Osteocyte (in vitro differentiated cells): ENCODE measurements around the gene USP13. TPM values are rescaled to one million over a fixed set of nuclear protein-coding genes. Genes with fewer than 3 reads are reported as not detected.
A peak's percentile ranks its signal among the peaks of the same experiment; 100 is the strongest.

Experiments
- DNase-seq: peaks from one replicate; pipeline ENCODE4 v3.0.0; 2021; ENCODE audit warnings: mixed read lengths; ENCODE audit not compliant: unreplicated experiment; ENCODE audit errors: extremely low spot score
- H3K27ac Mint-ChIP-seq: one replicate; pipeline ENCODE4 v1.8.0; 2021; ENCODE audit warnings: mild to moderate bottlenecking, mixed read lengths; ENCODE audit not compliant: unreplicated experiment
- H3K27me3 Mint-ChIP-seq: one replicate; pipeline ENCODE4 v1.8.0; 2021; ENCODE audit warnings: mixed read lengths; ENCODE audit not compliant: unreplicated experiment
- H3K36me3 Mint-ChIP-seq: one replicate; pipeline ENCODE4 v1.8.0; 2021; ENCODE audit warnings: mixed read lengths; ENCODE audit not compliant: unreplicated experiment
- H3K4me1 Mint-ChIP-seq: one replicate; pipeline ENCODE4 v1.8.0; 2021; ENCODE audit warnings: mixed read lengths; ENCODE audit not compliant: unreplicated experiment
- H3K4me3 Mint-ChIP-seq: one replicate; pipeline ENCODE4 v1.8.0; 2021; ENCODE audit warnings: mild to moderate bottlenecking, moderate library complexity, mixed read lengths; ENCODE audit not compliant: unreplicated experiment
- H3K9me3 Mint-ChIP-seq: one replicate; pipeline ENCODE4 v1.8.0; 2021; ENCODE audit warnings: mixed read lengths; ENCODE audit not compliant: unreplicated experiment
- total RNA-seq: library from RNA; stranded (reverse); gene quantifications from 2 replicates; pipeline ENCODE4 v1.2.1, GENCODE V29; 2021
- TF ChIP-seq, protein P1 (sequence below): fragments of 200-600 bp; sonication (generic); IDR thresholded peaks from 2 replicates; pipeline ENCODE4 v1.5.0; 2021; ENCODE audit warnings: antibody characterized with exemption, mild to moderate bottlenecking, moderate library complexity

The USP13 gene
- total RNA-seq, 1 donor from 2014 or later, result 36.3 TPM

DNA sequence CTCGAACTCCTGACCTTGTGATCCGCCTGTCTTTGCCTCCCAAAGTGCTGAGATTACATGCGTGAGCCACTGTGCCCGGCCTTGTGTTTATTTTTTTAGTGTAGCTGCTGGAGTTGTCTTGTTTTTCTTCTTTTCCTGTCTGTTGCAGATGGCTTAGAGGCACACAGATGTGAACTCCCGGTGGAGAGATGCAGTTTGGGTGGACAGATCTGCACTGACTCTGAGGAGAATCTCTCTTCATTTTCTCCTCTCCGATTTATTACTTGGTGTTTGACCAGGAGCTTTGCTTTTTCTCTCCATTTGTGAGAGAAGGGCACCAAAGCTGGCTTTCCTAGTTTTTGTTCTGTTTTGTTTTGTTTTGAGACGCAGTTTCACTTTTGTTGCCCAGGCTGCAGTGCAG is 62.7 kb downstream of the USP13 start:
- H3K27me3 Mint-ChIP-seq, result no peaks in the 10 kb centered on the region
- TF ChIP-seq, protein P1, sequence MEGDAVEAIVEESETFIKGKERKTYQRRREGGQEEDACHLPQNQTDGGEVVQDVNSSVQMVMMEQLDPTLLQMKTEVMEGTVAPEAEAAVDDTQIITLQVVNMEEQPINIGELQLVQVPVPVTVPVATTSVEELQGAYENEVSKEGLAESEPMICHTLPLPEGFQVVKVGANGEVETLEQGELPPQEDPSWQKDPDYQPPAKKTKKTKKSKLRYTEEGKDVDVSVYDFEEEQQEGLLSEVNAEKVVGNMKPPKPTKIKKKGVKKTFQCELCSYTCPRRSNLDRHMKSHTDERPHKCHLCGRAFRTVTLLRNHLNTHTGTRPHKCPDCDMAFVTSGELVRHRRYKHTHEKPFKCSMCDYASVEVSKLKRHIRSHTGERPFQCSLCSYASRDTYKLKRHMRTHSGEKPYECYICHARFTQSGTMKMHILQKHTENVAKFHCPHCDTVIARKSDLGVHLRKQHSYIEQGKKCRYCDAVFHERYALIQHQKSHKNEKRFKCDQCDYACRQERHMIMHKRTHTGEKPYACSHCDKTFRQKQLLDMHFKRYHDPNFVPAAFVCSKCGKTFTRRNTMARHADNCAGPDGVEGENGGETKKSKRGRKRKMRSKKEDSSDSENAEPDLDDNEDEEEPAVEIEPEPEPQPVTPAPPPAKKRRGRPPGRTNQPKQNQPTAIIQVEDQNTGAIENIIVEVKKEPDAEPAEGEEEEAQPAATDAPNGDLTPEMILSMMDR, result no peak
- H3K9me3 Mint-ChIP-seq, result no peaks in the 10 kb centered on the region
- H3K4me3 Mint-ChIP-seq, result peak overlapping the region; percentile 52
- H3K4me1 Mint-ChIP-seq, result peaks cover 89% of the 10 kb centered on the region
- peaks cover 4% of the 10 kb centered on the region for H3K36me3 Mint-ChIP-seq
- DNase-seq, result no peak
- peak overlapping the region; percentile 98 for H3K27ac Mint-ChIP-seq

DNA sequence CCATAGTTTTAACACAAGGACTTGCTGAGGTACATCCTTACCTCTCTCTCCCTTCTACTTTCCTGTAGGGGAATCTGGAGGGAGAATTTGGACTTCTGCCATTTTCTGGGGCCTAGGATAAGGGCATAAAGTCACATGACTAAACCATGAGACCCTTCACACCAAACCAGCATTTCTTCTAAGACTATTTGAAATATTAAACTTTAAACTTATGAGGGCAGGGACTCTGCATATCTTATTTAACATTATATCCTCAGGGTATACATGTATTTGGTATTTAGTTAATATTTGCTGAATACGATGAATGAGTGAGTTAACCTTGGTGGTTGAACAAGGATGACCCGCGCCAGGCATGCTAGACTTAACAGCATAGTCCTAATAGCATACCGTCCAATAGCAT is 63.4 kb downstream of the USP13 start:
- TF ChIP-seq, protein P1, result no peak
- Mint-ChIP-seq H3K4me1 (peaks cover 89% of the 10 kb centered on the region), H3K9me3 (no peaks in the 10 kb centered on the region), H3K4me3 (peak overlapping the region; percentile 52), H3K36me3 (peaks cover 4% of the 10 kb centered on the region), H3K27me3 (no peaks in the 10 kb centered on the region), H3K27ac (peak overlapping the region; percentile 98)
- no peak for DNase-seq

DNA sequence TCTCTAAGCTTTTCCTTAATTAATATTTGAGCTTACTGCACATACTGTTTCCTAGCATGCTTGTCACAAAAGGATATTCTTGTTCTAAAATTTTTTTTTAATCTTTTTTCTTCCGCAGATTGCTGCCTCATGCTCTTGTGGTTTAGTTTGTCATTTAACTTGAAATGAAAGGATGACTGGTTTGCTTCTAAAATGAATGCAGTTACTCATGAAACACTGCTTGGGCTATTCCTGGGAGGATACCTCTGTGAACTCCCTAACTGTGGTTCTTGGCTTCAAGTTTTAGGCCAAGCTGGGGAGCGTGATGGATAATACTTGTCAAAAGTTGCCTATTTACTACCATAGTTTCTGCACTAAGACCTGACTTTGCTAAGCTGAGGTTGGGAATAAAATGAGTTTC is 64.0 kb downstream of the USP13 start:
- Mint-ChIP-seq H3K4me3 (no peak overlapping the region), H3K36me3 (peaks cover 9% of the 10 kb centered on the region)
- TF ChIP-seq, protein P1, result no peak

DNA sequence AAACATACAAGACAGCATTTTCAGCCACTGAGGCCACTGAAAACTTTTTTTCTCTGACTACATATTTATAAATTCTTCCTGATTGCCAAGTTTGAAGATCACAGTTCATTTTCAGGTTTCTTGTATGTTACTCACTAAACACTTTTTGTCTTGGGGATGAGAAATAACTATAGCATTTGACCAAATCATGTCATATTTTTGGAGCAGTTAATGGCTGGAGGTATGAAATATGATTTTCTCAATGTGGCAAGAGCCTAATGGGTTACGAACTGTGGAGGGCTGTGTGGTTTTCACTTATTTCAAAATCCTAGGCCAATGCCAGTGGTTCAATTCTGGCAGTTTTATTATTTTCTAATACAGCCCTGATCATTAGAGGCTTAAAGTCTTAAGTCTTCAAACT is 64.4 kb downstream of the USP13 start:
- Mint-ChIP-seq H3K27ac (peak overlapping the region; percentile 98), H3K9me3 (no peaks in the 10 kb centered on the region), H3K27me3 (no peaks in the 10 kb centered on the region), H3K4me1 (peaks cover 86% of the 10 kb centered on the region), H3K36me3 (peaks cover 12% of the 10 kb centered on the region), H3K4me3 (no peak overlapping the region)
- DNase-seq, result no peak
- TF ChIP-seq, protein P1, result no peak

More for the DNA sequence above, 64.0 kb downstream of the USP13 start:
- no peak for DNase-seq
- H3K4me1 Mint-ChIP-seq, result peaks cover 88% of the 10 kb centered on the region
- H3K9me3 Mint-ChIP-seq, result no peaks in the 10 kb centered on the region
- H3K27ac Mint-ChIP-seq, result peak overlapping the region; percentile 98
- H3K27me3 Mint-ChIP-seq, result no peaks in the 10 kb centered on the region

DNA sequence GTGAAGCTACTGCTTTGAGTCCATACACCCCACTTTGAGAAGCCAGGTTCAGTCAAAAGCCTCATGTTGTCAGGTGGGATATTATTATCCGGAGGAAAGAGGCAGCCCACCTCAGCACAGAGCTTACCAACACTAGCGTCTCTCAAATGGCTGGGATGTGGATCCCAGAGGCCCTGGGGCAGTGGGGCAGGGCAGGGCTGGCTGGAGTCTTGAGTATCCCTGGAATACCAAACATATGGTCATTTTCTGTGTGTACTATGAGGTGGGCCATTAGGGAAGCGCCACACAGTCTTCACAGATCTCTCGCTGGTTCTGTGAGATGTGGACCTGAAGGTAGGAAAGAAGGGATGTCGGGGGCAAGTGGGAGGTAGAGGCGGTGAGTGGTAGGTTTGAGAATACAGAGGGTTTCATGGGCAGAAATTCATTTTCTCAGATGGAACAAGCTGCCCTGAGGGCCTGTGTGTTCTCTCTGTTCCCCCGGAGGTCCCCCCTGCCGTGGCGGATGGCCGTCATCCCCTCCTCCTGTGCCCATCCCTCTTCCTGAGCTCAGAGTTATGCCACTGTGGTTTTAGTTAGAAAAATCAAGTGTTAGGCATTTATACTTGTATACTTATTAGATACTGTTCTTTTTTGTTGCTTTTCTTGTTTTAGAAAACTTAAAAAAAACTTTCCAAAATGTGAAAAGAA is 66.4 kb downstream of the USP13 start:
- TF ChIP-seq, protein P1, result no peak
- H3K9me3 Mint-ChIP-seq, result no peaks in the 10 kb centered on the region
- peaks cover 19% of the 10 kb centered on the region for H3K36me3 Mint-ChIP-seq
- H3K4me3 Mint-ChIP-seq, result peak overlapping the region; percentile 54
- H3K27me3 Mint-ChIP-seq, result no peaks in the 10 kb centered on the region
- H3K27ac Mint-ChIP-seq, result peak overlapping the region; percentile 98
- no peak for DNase-seq
- peaks cover 70% of the 10 kb centered on the region for H3K4me1 Mint-ChIP-seq
